Measurements from ENCODE around the gene ICAM5.

ICAM5 gene

DNA sequence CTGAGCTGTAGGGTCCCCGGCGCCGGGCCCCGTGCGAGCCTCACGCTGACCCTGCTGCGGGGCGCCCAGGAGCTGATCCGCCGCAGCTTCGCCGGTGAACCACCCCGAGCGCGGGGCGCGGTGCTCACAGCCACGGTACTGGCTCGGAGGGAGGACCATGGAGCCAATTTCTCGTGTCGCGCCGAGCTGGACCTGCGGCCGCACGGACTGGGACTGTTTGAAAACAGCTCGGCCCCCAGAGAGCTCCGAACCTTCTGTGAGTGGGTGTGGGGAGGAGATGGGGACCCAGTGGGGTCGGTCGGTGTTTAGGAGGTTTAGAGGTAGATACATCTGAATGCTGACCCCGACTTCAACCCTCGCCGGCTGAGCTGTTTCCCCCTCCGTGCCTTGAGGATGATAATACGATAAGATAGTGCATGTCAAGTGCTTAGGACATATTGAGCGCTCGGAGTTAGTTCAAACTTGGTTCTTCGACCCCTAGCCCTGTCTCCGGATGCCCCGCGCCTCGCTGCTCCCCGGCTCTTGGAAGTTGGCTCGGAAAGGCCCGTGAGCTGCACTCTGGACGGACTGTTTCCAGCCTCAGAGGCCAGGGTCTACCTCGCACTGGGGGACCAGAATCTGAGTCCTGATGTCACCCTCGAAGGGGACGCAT lies 1.9 kb downstream of the ICAM5 start:
- no peak for DNase-seq (ENCODE audit: low read depth in 1 of 2, low spot score in 1 of 2)

DNA sequence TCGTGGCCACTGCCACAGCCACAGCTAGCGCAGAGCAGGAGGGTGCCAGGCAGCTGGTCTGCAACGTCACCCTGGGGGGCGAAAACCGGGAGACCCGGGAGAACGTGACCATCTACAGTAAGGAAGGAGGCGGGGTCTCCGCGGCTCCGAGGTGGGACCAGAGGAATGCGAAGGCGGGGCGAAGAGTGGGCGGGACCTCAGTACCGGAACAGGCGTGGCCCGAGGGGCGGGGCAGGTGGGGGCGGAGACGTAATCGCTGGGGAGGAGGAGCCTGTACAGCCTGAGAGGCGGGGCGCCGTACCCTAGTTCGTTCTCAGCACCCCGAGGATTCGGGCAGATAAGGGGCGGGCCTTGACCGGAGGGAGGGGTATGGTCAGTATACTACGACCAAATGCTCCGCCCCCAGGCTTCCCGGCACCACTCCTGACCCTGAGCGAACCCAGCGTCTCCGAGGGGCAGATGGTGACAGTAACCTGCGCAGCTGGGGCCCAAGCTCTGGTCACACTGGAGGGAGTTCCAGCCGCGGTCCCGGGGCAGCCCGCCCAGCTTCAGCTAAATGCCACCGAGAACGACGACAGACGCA lies 2.5 kb downstream of the ICAM5 start:
- peak; percentile 41 to 52 for DNase-seq (ENCODE audit: low read depth in 1 of 2, low spot score in 1 of 2)

DNA sequence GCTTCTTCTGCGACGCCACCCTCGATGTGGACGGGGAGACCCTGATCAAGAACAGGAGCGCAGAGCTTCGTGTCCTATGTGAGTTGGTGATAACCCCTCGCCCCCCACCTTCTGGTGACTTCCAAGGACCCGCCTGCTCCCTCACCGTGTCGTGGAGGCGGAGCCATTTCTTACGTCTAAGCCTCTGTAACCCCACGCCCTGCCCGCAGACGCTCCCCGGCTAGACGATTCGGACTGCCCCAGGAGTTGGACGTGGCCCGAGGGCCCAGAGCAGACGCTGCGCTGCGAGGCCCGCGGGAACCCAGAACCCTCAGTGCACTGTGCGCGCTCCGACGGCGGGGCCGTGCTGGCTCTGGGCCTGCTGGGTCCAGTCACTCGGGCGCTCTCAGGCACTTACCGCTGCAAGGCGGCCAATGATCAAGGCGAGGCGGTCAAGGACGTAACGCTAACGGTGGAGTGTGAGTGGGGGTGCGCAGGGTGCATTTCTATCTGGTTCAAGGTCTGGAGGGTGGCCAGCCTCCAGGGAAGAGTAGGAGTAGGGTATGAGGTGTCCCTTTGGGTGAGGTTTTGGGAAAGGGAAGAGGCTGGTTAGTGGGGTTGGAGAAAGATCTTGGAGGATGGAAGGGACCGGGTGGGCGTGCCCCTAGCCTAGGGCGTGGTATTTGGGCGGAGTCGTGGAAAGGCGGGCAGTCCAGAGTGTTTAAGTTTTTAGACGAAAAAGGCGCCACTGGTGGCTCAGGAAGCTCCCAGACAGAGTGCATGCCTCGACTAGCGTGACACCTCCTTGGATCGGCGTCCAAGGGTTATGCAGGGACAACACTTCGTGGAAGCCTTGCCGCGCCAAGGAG lies 3.3 kb downstream of the ICAM5 start:
- DNase-seq (ENCODE audit: low read depth in 1 of 2, low spot score in 1 of 2): no peak

DNA sequence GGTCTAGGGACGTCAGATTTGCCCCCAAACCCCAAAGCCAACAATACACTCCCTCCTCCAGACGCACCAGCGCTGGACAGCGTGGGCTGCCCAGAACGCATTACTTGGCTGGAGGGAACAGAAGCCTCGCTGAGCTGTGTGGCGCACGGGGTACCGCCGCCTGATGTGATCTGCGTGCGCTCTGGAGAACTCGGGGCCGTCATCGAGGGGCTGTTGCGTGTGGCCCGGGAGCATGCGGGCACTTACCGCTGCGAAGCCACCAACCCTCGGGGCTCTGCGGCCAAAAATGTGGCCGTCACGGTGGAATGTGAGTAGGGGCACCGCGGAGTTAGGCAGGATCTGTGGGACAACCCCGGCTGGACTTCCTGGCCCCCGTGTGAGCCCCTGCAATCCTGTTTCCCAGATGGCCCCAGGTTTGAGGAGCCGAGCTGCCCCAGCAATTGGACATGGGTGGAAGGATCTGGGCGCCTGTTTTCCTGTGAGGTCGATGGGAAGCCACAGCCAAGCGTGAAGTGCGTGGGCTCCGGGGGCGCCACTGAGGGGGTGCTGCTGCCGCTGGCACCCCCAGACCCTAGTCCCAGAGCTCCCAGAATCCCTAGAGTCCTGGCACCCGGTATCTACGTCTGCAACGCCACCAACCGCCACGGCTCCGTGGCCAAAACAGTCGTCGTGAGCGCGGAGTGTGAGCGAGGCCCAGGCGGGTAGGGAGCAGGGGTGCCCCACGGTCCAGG lies 4.0 kb downstream of the ICAM5 start:
- no peak for DNase-seq (ENCODE audit: low read depth in 1 of 2, low spot score in 1 of 2)

DNA sequence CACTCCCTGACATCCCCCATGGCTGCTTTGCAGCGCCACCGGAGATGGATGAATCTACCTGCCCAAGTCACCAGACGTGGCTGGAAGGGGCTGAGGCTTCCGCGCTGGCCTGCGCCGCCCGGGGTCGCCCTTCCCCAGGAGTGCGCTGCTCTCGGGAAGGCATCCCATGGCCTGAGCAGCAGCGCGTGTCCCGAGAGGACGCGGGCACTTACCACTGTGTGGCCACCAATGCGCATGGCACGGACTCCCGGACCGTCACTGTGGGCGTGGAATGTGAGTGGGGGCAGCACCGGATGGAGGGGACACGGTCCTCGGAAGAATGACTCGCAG lies 4.6 kb downstream of the ICAM5 start:
- no peak for DNase-seq (ENCODE audit: low read depth in 1 of 2, low spot score in 1 of 2)

DNA sequence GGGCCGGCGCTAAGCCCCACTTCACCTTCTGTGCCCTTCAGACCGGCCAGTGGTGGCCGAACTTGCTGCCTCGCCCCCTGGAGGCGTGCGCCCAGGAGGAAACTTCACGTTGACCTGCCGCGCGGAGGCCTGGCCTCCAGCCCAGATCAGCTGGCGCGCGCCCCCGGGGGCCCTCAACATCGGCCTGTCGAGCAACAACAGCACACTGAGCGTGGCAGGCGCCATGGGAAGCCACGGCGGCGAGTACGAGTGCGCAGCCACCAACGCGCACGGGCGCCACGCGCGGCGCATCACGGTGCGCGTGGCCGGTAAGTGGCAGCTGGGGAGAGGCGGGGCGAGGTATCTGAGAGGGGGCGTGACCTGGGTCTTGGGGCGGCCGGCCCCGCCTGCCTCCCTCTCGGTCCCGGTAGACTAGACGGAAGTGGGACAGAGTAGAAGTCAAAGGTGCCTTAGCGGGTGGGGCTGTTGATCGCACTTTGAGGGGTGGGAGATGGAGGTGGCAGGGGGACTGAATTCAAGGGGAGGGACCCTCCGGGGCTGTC lies 5.6 kb downstream of the ICAM5 start:
- DNase-seq (ENCODE audit: low read depth in 1 of 2, low spot score in 1 of 2): peak in 1 of 2 donors; percentile 52

DNA sequence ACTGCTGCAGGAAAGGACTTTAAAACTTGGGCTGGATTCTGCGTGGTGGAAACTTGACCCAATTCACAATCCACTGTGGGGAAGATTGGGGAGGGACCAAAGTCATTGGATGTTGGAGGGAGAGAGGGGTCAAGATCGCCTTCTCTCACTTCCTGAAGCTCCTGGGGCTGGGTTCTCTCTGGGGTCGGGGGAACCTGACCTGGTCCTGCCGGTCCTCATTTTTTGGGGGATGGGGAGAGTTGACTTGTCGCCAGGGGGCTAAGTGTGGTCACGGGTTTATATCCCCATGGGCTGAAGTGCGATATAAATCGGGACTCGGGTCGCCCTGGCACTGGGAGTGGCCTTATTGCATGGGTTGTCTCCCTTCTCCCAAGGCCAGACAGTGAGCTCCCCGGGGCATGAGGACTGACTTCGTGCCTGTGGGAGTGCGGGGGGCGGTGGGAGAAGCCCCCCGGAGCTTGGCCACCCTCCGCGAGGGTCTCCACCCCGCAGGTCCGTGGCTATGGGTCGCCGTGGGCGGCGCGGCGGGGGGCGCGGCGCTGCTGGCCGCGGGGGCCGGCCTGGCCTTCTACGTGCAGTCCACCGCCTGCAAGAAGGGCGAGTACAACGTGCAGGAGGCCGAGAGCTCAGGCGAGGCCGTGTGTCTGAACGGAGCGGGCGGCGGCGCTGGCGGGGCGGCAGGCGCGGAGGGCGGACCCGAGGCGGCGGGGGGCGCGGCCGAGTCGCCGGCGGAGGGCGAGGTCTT lies 6.3 kb downstream of the ICAM5 start:
- DNase-seq (ENCODE audit: low read depth in 1 of 2, low spot score in 1 of 2): no peak

DNA sequence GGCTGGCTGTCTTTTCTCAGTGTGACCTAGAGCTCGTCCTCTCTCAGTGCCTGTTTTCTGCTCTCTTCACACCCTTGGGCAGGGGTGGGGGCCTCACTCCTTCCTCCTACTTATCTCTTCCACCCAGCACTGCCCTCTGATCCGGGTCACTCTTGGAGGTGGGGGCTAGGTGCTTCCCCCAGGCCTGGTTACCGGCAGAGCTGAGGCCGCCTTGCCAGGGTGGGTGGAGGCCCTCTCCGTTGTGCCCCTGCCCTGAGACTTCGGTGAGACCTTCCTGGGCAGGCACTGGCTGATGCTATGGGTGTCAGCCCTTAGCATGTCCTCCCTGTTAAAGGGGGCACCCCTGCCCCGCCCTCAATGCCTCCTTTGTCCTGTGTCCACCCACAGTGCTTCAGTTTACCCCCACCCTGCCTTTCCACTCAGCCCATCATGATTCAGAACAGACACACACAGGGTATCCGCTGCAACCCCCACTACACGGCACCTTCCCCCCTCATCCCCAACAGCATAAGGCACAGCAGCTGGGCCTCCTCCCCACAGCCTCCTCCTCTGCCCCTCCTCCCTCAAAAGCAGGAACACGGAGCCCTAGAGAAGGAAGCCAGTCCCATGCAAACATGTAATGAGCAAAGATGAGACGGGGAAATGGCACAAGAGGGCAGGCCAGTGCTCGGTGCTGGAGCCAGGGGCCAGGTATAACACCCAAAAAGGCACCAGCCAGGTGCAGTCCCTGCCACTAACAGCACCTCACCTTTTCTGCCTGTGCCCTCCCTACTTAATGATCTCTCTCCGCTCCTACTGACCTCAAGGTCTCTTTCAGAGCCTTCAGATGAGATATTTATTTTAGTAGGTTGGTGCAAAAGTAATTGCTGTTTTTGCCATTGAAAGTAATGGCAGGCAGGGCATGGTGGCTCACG lies 10.1 kb downstream of the ICAM5 start:
- no peak for DNase-seq (ENCODE audit: low read depth in 1 of 2, low spot score in 1 of 2)

DNA sequence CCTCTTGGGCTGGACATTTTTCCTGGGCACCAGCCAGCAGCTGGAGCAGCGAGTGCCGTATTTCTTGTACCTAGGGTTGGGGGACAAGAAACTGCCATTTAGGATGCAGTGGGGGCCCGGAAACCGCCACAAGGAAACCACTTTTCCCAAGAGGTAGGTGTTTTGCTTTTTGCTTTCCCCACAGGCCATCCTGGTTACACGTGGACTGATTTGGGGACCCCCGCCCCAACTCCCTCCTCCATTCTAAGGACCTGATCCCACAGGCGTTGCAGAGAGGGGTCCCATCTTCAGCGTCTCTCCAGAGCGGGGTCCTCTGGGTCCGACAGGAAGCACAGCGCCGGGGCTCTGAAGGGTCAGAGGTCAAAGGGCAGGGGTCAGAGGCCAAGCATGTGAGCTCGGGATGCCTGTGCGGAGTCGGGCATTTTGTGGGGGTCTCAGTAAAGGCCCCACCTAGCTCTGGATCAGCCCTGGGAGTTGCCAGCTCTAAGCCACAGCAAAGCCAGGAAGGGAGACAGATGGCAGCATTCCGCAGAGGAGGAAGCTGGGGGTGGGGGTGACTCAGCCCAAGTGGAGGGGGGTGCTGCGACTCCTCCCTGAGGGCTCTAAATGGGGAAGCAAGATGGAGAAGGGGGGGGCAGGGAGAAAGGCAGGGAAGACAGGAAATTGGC lies 15.5 kb downstream of the ICAM5 start:
- DNase-seq (ENCODE audit: low read depth in 1 of 2, low spot score in 1 of 2): no peak

DNA sequence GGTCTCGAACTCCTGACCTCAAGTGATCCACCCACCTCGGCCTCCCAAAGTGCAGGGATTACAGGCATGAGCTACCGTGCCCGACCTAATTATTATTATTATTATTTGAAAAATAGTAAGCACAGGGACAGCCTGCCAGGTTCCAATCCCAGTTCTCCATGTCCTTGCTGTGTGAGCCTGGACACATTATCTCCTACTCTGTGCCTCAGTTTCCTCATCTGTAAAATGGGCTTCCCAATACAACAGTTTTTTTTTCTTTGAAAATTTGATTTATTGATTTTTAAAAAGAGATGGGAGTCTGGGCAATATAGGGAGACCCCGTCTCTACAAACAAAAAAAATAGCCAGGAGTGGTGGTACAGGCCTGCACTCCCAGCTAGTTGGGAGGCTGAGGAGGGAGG lies 16.6 kb downstream of the ICAM5 start:
- no peak for DNase-seq (ENCODE audit: low read depth in 1 of 2, low spot score in 1 of 2)

DNA sequence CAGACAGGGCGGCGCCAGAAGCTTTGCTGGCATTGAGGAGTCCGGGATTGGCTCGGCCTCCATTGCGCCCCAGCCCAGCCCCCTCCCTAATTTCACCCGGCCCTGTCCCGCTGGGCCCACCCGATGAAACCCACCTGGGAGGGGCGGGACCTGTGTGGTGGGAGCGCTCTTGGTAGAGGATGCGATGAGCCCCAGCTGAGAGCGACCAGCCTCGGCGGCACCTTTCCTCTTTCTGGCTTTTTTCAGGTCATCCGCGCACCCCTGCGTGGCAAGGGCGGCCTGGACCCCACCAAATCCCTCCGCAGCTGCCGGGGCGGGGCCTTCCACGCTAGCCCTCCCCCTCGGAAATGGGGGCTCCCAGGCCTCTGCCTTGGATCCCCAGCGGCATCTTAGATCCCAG lies 19.7 kb downstream of the ICAM5 start, which contains the start of gene ZGLP1:
Gene ZGLP1, minus strand, starts transcription at position 393 of the 400 bp plus-strand sequence.
- DNase-seq (ENCODE audit: low read depth in 1 of 2, low spot score in 1 of 2): no peak

DNA sequence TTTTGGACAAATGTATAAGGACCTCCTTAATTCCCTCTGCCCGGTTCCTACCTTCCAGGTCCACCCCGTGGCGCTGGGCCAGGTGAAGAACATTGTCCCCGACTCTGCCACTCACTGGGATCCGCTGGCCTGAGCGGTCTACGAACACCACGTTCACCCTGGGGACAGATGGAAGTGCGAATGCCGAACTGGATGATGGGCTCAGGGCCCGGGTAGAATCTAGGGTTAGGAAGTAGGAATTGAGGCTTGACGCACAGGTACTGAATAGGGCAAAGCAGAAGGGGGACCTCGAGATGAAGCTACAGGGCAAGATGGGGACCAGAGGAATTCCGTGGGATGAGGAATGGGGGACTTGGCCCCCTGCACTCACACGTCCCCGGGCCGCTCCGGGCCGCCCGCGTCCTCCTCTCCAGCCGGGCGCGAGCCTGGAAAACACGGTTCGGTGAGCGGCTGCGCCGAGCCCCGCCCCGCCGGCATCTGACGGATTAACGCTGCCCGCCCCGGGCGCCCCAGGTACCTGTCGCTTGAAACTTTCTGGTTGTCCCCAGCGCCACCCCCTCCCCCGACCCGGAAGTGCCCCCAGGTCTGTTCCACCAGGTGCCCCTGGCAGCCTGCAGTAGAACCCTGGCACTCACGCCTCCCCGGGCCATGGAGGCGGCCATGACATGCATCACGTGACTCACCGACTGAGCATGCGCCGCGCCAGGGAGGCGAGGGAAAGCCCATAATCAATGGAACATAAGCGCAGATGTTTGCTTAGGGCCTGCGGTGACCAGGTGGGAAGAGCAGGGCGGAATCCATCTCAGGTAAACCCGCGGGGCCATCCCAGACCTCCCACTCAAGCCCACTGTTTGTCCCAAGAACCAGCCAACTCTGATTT lies 25.8 kb downstream of the ICAM5 start, which contains the start of gene FDX2:
Gene FDX2, minus strand, starts transcription at position 681 of the 880 bp plus-strand sequence. Its CDS starts 19 bp downstream, at position 662.
- peak; percentile 85 to 93 for DNase-seq (ENCODE audit: low read depth in 1 of 2, low spot score in 1 of 2)

DNA sequence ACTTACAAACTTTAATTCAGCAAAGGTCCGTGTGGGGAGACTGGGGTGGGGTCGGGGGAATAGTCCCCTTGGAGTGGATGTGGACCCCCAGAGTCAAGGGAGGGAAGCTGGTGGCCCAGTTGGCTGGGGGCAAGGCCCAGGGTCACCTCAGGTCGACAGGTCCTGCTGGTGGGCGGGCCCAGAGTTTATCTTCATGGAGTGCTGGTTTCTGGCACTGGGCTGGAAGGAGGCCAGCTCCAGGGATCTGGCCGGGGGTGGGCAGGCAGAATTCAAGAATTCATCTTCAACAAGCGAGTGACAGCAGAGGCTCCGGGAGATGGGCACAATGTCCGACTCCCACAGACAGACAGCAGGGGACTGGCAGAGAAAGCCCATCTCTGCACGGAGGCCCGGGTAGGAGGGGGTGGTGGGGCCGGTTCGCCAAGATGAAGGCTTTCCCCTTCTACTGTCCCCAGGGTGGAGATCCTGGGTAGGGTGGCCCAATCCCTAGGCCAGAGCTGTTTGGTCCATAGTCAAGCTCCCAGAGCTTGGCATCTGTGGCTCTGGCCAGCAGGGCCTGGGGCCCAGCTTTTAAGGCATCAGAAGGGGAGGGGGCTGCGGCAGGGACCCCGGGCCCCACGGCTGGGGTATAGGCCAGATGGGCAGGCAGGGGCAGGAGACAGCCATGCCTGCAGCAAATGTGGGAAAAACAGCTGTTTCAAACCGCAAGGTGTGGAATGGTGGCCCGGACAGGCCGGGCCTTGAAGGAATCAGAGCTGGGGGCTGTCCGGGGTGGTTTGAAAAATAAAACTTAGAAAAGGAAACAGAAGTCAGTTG lies 26.7 kb downstream of the ICAM5 start:
- DNase-seq (ENCODE audit: low read depth in 1 of 2, low spot score in 1 of 2): no peak

DNA sequence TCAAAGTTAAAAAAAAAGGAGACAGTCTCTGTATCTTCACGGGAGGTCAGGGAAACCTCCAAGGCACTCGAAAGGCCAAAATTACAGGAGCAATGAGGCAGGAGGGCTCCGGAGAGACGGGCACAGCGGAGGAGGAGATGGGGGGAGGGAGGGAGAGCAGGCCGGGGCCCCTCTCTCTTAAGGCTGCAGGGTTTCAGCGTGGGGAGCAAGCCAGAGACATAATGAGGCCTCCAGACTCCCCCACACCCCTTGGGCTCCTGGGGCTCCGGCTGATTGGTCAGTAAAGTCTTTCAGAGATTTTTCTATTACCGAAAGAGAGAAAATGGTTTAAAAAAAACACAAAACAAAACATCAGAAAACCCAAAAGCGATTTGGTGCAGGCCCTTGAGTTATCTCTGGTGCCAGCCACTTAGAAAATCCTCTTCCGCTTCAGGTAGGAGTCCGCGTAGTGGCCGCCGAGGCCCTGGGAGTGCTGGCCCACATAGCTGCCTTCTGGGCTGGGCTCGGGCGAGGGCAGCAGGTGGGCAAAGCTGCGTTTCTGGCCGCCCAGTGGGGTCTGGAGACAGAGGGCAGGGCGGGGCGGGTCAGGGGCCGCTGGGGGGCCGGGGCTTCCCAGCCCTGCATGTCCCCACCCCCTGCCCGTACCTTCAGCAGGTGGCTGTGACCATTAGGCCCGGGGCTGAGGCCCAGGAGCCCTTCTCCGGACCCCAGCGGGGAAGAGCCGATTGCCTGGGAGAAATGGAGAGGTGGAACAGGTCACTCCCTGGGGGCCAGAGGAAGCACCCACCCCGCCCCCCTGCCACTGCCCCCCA lies 27.5 kb downstream of the ICAM5 start:
- DNase-seq (ENCODE audit: low read depth in 1 of 2, low spot score in 1 of 2): no peak

DNA sequence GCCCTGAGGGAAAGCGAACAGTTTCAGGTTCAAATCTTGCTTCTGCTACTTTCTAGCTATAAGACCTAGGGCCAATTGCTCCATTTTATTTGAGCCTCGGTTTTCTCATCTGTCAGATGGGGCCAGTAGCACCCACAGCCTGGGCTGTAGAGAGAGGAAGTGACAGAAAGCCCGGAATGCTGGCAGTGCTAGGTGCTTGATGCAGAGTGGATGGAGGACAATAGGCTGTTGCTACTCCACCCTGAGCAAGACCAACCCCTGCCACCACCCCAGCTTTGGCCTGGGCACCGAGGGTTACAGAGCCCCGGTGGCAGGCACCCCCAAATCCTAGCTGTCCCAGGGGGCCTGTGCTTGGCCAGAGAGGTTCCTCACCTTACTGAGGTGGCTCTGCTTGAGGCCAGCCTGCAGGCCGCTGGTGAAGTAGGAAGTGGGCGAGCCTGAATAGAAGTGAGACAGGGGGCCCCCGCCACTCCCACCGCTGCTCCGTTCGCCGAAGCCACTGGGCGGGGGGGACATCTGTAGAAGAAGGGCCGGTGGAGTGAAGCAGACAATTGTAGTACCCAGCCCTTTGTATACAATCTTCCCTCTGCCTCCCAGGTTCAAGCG lies 28.2 kb downstream of the ICAM5 start:
- DNase-seq (ENCODE audit: low read depth in 1 of 2, low spot score in 1 of 2): no peak

All from stimulated activated CD4-positive, alpha-beta T cell treated with anti-CD3 and anti-CD28 coated beads, Interleukin-15, amount 100 ng/mL, for 1 hour (primary cell).